ENCODE data around the gene DBF4.
"Not testable (repeated sequence)": the region's sequence is repeated elsewhere in the genome, so short reads cannot be mapped to it uniquely, and the experiment has no call there.

DBF4 gene

GRCh38 chr7:87876040-87876868 lies at the start of gene DBF4, which contains the start of gene SLC25A40:
Gene DBF4 (plus strand): TSS chr7:87876493. CDS start chr7:87876733, 240 bp downstream.
Gene SLC25A40 (minus strand): TSS chr7:87876360. CDS start chr7:87858727, 17,633 bp downstream.
- DNase-seq (ENCODE audit: insufficient read length, low spot score) (peak; percentile 72), FAIRE-seq (peak; percentile 94)

GRCh38 chr7:87828383-87828782 lies 47.9 kb upstream of the DBF4 start:
- DNase-seq (ENCODE audit: insufficient read length, low spot score); FAIRE-seq: not testable (repeated sequence)

GRCh38 chr7:87831097-87831496 lies 45.2 kb upstream of the DBF4 start:
- DNase-seq (ENCODE audit: insufficient read length, low spot score) (no peak), FAIRE-seq (peak; percentile 18)

GRCh38 chr7:87833130-87833529 lies 43.2 kb upstream of the DBF4 start:
- DNase-seq (ENCODE audit: insufficient read length, low spot score) (no peak), FAIRE-seq (no peak)

- FAIRE-seq (no peak), DNase-seq (ENCODE audit: insufficient read length, low spot score) (no peak)
Observed at GRCh38 chr7:87837597-87837996, 38.7 kb upstream of the DBF4 start.

- FAIRE-seq, result peak; percentile 49
- no peak for DNase-seq (ENCODE audit: insufficient read length, low spot score)
Observed at GRCh38 chr7:87850836-87851593, 25.3 kb upstream of the DBF4 start.

- DNase-seq (ENCODE audit: insufficient read length, low spot score) (no peak), FAIRE-seq (no peak)
Observed at GRCh38 chr7:87852306-87852705, 24.0 kb upstream of the DBF4 start.

GRCh38 chr7:87853237-87853864 lies 22.9 kb upstream of the DBF4 start:
- FAIRE-seq (peak; percentile 21), DNase-seq (ENCODE audit: insufficient read length, low spot score) (no peak)

GRCh38 chr7:87858417-87859100 lies 17.7 kb upstream of the DBF4 start:
- FAIRE-seq, result no peak
- DNase-seq (ENCODE audit: insufficient read length, low spot score), result no peak

GRCh38 chr7:87866089-87866488 lies 10.2 kb upstream of the DBF4 start:
- DNase-seq (ENCODE audit: insufficient read length, low spot score), result no peak
- FAIRE-seq, result no peak

- FAIRE-seq; DNase-seq (ENCODE audit: insufficient read length, low spot score): not testable (repeated sequence)
Observed at GRCh38 chr7:87866533-87866932, 9.8 kb upstream of the DBF4 start.

- FAIRE-seq (no peak), DNase-seq (ENCODE audit: insufficient read length, low spot score) (no peak)
Observed at GRCh38 chr7:87870471-87870870, 5.8 kb upstream of the DBF4 start.

GRCh38 chr7:87872346-87872745 lies 3.9 kb upstream of the DBF4 start:
- no peak for DNase-seq (ENCODE audit: insufficient read length, low spot score)
- FAIRE-seq, result no peak

GRCh38 chr7:87873328-87873727 lies 3.0 kb upstream of the DBF4 start:
- not testable (repeated sequence) for DNase-seq (ENCODE audit: insufficient read length, low spot score); FAIRE-seq

GRCh38 chr7:87874066-87874465 lies 2.2 kb upstream of the DBF4 start:
- DNase-seq (ENCODE audit: insufficient read length, low spot score), result no peak
- peak; percentile 89 for FAIRE-seq

GRCh38 chr7:87875151-87876039 lies 898 bp upstream of the DBF4 start:
- no peak for DNase-seq (ENCODE audit: insufficient read length, low spot score)
- FAIRE-seq, result peak; percentile 81

- no peak for DNase-seq (ENCODE audit: insufficient read length, low spot score)
- no peak for FAIRE-seq
Observed at GRCh38 chr7:87876869-87877234, 559 bp downstream of the DBF4 start.

GRCh38 chr7:87877366-87878040 lies 1.2 kb downstream of the DBF4 start:
- DNase-seq (ENCODE audit: insufficient read length, low spot score), result no peak
- no peak for FAIRE-seq

- no peak for DNase-seq (ENCODE audit: insufficient read length, low spot score)
- no peak for FAIRE-seq
Observed at GRCh38 chr7:87878208-87878735, 2.0 kb downstream of the DBF4 start.

Data from GM19239 (cell line).